Measurements from ENCODE around the gene TP53BP2.
"Not testable (repeated sequence)": the region's sequence is repeated elsewhere in the genome, so short reads cannot be mapped to it uniquely, and the experiment has no call there.

Gene TP53BP2

GRCh38 chr1:223827193-223827663 lies 18.5 kb downstream of the TP53BP2 start:
- DNase-seq: peak; percentile 73

GRCh38 chr1:223825767-223826748 lies 19.7 kb downstream of the TP53BP2 start:
- DNase-seq: peak; percentile 86

GRCh38 chr1:223824712-223825111 lies 21.0 kb downstream of the TP53BP2 start:
- no peak for DNase-seq

- no peak for DNase-seq
These were observed 21.5 kb downstream of the TP53BP2 start for GRCh38 chr1:223824287-223824686.

GRCh38 chr1:223820971-223821370 lies 24.8 kb downstream of the TP53BP2 start:
- DNase-seq: no peak

GRCh38 chr1:223820515-223820858 lies 25.3 kb downstream of the TP53BP2 start:
- DNase-seq: no peak

- DNase-seq: no peak
These were observed 25.8 kb downstream of the TP53BP2 start for GRCh38 chr1:223819730-223820514.

GRCh38 chr1:223817265-223817664 lies 28.5 kb downstream of the TP53BP2 start:
- not testable (repeated sequence) for DNase-seq

GRCh38 chr1:223815865-223816264 lies 29.9 kb downstream of the TP53BP2 start:
- no peak for DNase-seq

- DNase-seq: no peak
These were observed 30.5 kb downstream of the TP53BP2 start for GRCh38 chr1:223815020-223815853.

- DNase-seq: no peak
These were observed 32.1 kb downstream of the TP53BP2 start for GRCh38 chr1:223813645-223814044.

- DNase-seq: peak; percentile 53
These were observed 34.1 kb downstream of the TP53BP2 start for GRCh38 chr1:223811634-223812101.

- DNase-seq: peak; percentile 73
These were observed 35.2 kb downstream of the TP53BP2 start for GRCh38 chr1:223810586-223810985.

GRCh38 chr1:223809905-223810304 lies 35.8 kb downstream of the TP53BP2 start:
- not testable (repeated sequence) for DNase-seq

GRCh38 chr1:223803211-223803610 lies 42.5 kb downstream of the TP53BP2 start:
- DNase-seq: no peak

- no peak for DNase-seq
These were observed 43.1 kb downstream of the TP53BP2 start for GRCh38 chr1:223802602-223803001.

GRCh38 chr1:223802032-223802431 lies 43.7 kb downstream of the TP53BP2 start:
- no peak for DNase-seq

- DNase-seq: no peak
These were observed 49.5 kb downstream of the TP53BP2 start for GRCh38 chr1:223796210-223796609.

GRCh38 chr1:223794136-223794880 lies 51.4 kb downstream of the TP53BP2 start:
- DNase-seq: no peak

GRCh38 chr1:223793716-223794115 lies 52.0 kb downstream of the TP53BP2 start:
- no peak for DNase-seq

- DNase-seq: no peak
These were observed 53.7 kb downstream of the TP53BP2 start for GRCh38 chr1:223792046-223792445.

All from suppressor macrophage treated with lipopolysaccharide for 4 hours (primary cell).